HG02588 (cell line): ENCODE measurements around the gene OR2A1.
"Not testable (repeated sequence)": the region's sequence is repeated elsewhere in the genome, so short reads cannot be mapped to it uniquely, and the experiment has no call there.

ENCODE experiments used
- ATAC-seq: cut with Tn5 transposase; IDR thresholded peaks from one replicate; pipeline ENCODE4 v1.9.1; 2021; ENCODE audit warnings: mild to moderate bottlenecking, moderate library complexity; ENCODE audit not compliant: unreplicated experiment

OR2A1 gene

GRCh38 chr7:144311872-144312469, at the start of gene OR2A1:
Gene OR2A1 (plus strand): TSS chr7:144312419. CDS start chr7:144318125, 5,706 bp downstream.
- ATAC-seq: not testable (repeated sequence)

GRCh38 chr7:144264692-144265091, 47.5 kb upstream of the OR2A1 start, which contains the start of gene OR2A7:
Gene OR2A7 (minus strand): TSS chr7:144264792. CDS start chr7:144259628, 5,164 bp downstream.
- ATAC-seq: not testable (repeated sequence)

GRCh38 chr7:144269188-144269587, 43.0 kb upstream of the OR2A1 start, which contains the start of gene CTAGE8:
Gene CTAGE8 (minus strand): TSS chr7:144269288. CDS start chr7:144269250, 38 bp downstream.
- ATAC-seq: not testable (repeated sequence)

GRCh38 chr7:144275281-144275680, 36.9 kb upstream of the OR2A1 start:
- not testable (repeated sequence) for ATAC-seq

GRCh38 chr7:144280010-144280409, 32.2 kb upstream of the OR2A1 start:
- ATAC-seq: not testable (repeated sequence)

GRCh38 chr7:144281981-144282380, 30.2 kb upstream of the OR2A1 start:
- ATAC-seq: not testable (repeated sequence)

GRCh38 chr7:144282490-144282889, 29.7 kb upstream of the OR2A1 start:
- ATAC-seq: not testable (repeated sequence)

GRCh38 chr7:144283716-144284115, 28.5 kb upstream of the OR2A1 start:
- not testable (repeated sequence) for ATAC-seq

GRCh38 chr7:144287171-144287784, 24.9 kb upstream of the OR2A1 start:
- ATAC-seq: not testable (repeated sequence)

- not testable (repeated sequence) for ATAC-seq
Measured at GRCh38 chr7:144291607-144292006, 20.6 kb upstream of the OR2A1 start.

GRCh38 chr7:144292384-144293161, 19.6 kb upstream of the OR2A1 start:
- not testable (repeated sequence) for ATAC-seq

GRCh38 chr7:144293794-144294499, 18.3 kb upstream of the OR2A1 start:
- ATAC-seq: peak; percentile 80

- ATAC-seq: not testable (repeated sequence)
Measured at GRCh38 chr7:144302578-144303303, 9.5 kb upstream of the OR2A1 start.

- ATAC-seq: not testable (repeated sequence)
Measured at GRCh38 chr7:144303607-144304006, 8.6 kb upstream of the OR2A1 start.

- ATAC-seq: not testable (repeated sequence)
Measured at GRCh38 chr7:144305156-144305555, 7.1 kb upstream of the OR2A1 start.

GRCh38 chr7:144309702-144310101, 2.5 kb upstream of the OR2A1 start:
- ATAC-seq: not testable (repeated sequence)

- not testable (repeated sequence) for ATAC-seq
Measured at GRCh38 chr7:144311218-144311617, 1.0 kb upstream of the OR2A1 start.

- ATAC-seq: not testable (repeated sequence)
Measured at GRCh38 chr7:144317537-144317936, 5.3 kb downstream of the OR2A1 start.

GRCh38 chr7:144319547-144319946, 7.3 kb downstream of the OR2A1 start:
- not testable (repeated sequence) for ATAC-seq

GRCh38 chr7:144321677-144322206, 9.5 kb downstream of the OR2A1 start:
- ATAC-seq: not testable (repeated sequence)
